SIG-M5 (cell line): ENCODE measurements around the gene INPPL1.
"Not testable (repeated sequence)": the region's sequence is repeated elsewhere in the genome, so short reads cannot be mapped to it uniquely, and the experiment has no call there.

Experiments used
- DNase-seq: peaks from one replicate; lab custom pipeline; 2025; lab: John Stamatoyannopoulos, UW

Gene INPPL1

GRCh38 chr11:72224564-72225410 lies at the start of gene INPPL1:
Gene INPPL1 (plus strand): TSS chr11:72224767. CDS start chr11:72224985, 218 bp downstream.
- no peak for DNase-seq

GRCh38 chr11:72177656-72178055 lies 46.9 kb upstream of the INPPL1 start:
- DNase-seq = no peak

- no peak for DNase-seq
Measured at GRCh38 chr11:72179049-72179803, 45.3 kb upstream of the INPPL1 start.

- DNase-seq = no peak
Measured at GRCh38 chr11:72179804-72180396, 44.7 kb upstream of the INPPL1 start.

- not testable (repeated sequence) for DNase-seq
Measured at GRCh38 chr11:72180892-72181552, 43.5 kb upstream of the INPPL1 start.

- not testable (repeated sequence) for DNase-seq
Measured at GRCh38 chr11:72181553-72181958, 43.0 kb upstream of the INPPL1 start.

GRCh38 chr11:72188267-72188666 lies 36.3 kb upstream of the INPPL1 start:
- no peak for DNase-seq

- DNase-seq = no peak
Measured at GRCh38 chr11:72189455-72190250, 34.9 kb upstream of the INPPL1 start.

GRCh38 chr11:72190631-72191071 lies 33.9 kb upstream of the INPPL1 start:
- DNase-seq = no peak

GRCh38 chr11:72191961-72192381 lies 32.6 kb upstream of the INPPL1 start, which contains the start of gene FOLR1:
Gene FOLR1 (plus strand): TSS chr11:72192140. CDS start chr11:72192174, 34 bp downstream.
- no peak for DNase-seq

GRCh38 chr11:72195518-72196270 lies 28.9 kb upstream of the INPPL1 start:
- no peak for DNase-seq

- DNase-seq = not testable (repeated sequence)
Measured at GRCh38 chr11:72201445-72201844, 23.1 kb upstream of the INPPL1 start.

GRCh38 chr11:72202571-72202970 lies 22.0 kb upstream of the INPPL1 start:
- DNase-seq = no peak

- no peak for DNase-seq
Measured at GRCh38 chr11:72203163-72203562, 21.4 kb upstream of the INPPL1 start.

GRCh38 chr11:72204886-72205285 lies 19.7 kb upstream of the INPPL1 start:
- DNase-seq = no peak

GRCh38 chr11:72206794-72207193 lies 17.8 kb upstream of the INPPL1 start:
- not testable (repeated sequence) for DNase-seq

- DNase-seq = no peak
Measured at GRCh38 chr11:72208281-72208680, 16.3 kb upstream of the INPPL1 start.

GRCh38 chr11:72209101-72209500 lies 15.5 kb upstream of the INPPL1 start:
- DNase-seq = no peak

GRCh38 chr11:72216638-72217037 lies 7.9 kb upstream of the INPPL1 start, which contains the start of gene FOLR2:
Gene FOLR2 (plus strand): TSS chr11:72216794. CDS start chr11:72218585, 1,791 bp downstream.
- DNase-seq = no peak

GRCh38 chr11:72217841-72218240 lies 6.7 kb upstream of the INPPL1 start:
- DNase-seq = no peak
